Measurements from ENCODE around the gene LRP1-AS. TPM values are rescaled to one million over a fixed set of nuclear protein-coding genes. Genes with fewer than 3 reads are reported as not detected.

LRP1-AS gene
- total RNA-seq, 1 experiment from 2014 or later, result not detected

DNA sequence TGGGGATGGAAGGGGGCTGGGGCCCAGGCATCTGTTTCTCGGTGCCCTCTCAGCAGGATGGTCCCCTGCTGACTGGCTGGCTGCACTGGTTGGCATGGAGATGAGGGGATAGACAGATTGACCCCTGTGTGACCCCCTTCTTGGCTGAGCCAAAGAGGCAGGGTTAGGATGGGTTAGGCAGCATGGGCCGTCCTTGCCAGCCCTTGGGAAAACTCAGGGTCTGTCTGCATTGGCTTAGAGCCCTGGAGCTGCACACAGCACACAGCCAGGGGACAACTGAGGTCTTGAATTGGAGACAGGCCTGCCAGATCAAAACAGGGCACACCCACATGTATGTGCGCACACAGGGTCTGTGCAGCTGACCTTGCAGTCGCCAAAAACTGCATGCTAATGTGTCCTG, 11.2 kb upstream of the LRP1-AS start:
- Histone ChIP-seq H3K27ac (ENCODE audit: low read depth, low read length) (no peak overlapping the region), H2AFZ (ENCODE audit: low read depth, low read length, poor library complexity, severe bottlenecking) (no peak overlapping the region), H3K4me1 (ENCODE audit: control insufficient read depth in 1 of 2, insufficient read depth in 2 of 2, low read length in 2 of 2) (no peaks in the 10 kb centered on the region), H3K4me3 (replicated peaks in 1 of 2; ENCODE audit: low read depth in 1 of 2, low read length in 2 of 2) (no peak overlapping the region), H4K20me1 (ENCODE audit: insufficient read depth) (no peaks in the 10 kb centered on the region), H3K36me3 (ENCODE audit: control insufficient read depth in 1 of 2, insufficient read depth in 2 of 2, low read length in 2 of 2) (peaks cover 0 to 2% of the 10 kb centered on the region in 2 experiments; a peak in 1 of 4 replicates), H3K4me2 (ENCODE audit: low read length) (no peak overlapping the region), H3K9ac (ENCODE audit: low read length) (no peak overlapping the region), H3K79me2 (ENCODE audit: insufficient read depth, low read length) (no peaks in the 10 kb centered on the region), H3K27me3 (ENCODE audit: insufficient read depth, low read length) (no peaks in the 10 kb centered on the region), H3K9me3 (ENCODE audit: control insufficient read depth in 1 of 2, insufficient read depth in 1 of 2, low read depth in 1 of 2, low read length in 2 of 2) (no peaks in the 10 kb centered on the region), H3K9me2 (ENCODE audit: insufficient read depth) (no peaks in the 10 kb centered on the region)
- intact Hi-C loops (cut with micrococcal nuclease), result no loop called here
- ChIA-PET POLR2A (no interaction called here), RAD21 (ENCODE audit: low non-redundant PET in 1 of 2, low total read pairs in 2 of 2, uncharacterized antibody in 2 of 2, unreplicated experiment in 2 of 2) (no interaction called here), CTCF (no interaction called here)
- BruUV-seq (replicated peaks), result no TSS peak
- ATAC-seq, result no peak
- no peak for DNase-seq (ENCODE audit: low read depth, low spot score)
- TF ChIP-seq SP1 (IDR thresholded peaks at IDR 0.05; ENCODE audit: low read depth) (no peak), ELF1 (IDR thresholded peaks at IDR 0.05; ENCODE audit: borderline replicate concordance, low read depth) (no peak), EZH2phosphoT487 (IDR thresholded peaks at IDR 0.05; ENCODE audit: borderline replicate concordance) (no peak), CEBPB (IDR thresholded peaks at IDR 0.05; ENCODE audit: low read depth) (no peak), RAD21 (IDR thresholded peaks at IDR 0.05; ENCODE audit: low read depth) (no peak), POLR2A (IDR thresholded peaks at IDR 0.05; ENCODE audit: borderline replicate concordance, extremely low read depth, insufficient read depth, insufficient read length) (no peak), JUND (IDR thresholded peaks at IDR 0.05) (no peak), ZFX (IDR thresholded peaks at IDR 0.05) (no peak), CBX3 (IDR thresholded peaks at IDR 0.05; ENCODE audit: low read depth) (no peak), SRF (IDR thresholded peaks at IDR 0.05; ENCODE audit: low read depth) (no peak), TCF7L2 (IDR thresholded peaks at IDR 0.05; ENCODE audit: borderline replicate concordance, extremely low read depth, insufficient read depth, insufficient read length) (no peak)
- TF ChIP-seq, protein P1, sequence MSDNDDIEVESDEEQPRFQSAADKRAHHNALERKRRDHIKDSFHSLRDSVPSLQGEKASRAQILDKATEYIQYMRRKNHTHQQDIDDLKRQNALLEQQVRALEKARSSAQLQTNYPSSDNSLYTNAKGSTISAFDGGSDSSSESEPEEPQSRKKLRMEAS (IDR thresholded peaks at IDR 0.05), result no peak
- TF ChIP-seq, protein P2, sequence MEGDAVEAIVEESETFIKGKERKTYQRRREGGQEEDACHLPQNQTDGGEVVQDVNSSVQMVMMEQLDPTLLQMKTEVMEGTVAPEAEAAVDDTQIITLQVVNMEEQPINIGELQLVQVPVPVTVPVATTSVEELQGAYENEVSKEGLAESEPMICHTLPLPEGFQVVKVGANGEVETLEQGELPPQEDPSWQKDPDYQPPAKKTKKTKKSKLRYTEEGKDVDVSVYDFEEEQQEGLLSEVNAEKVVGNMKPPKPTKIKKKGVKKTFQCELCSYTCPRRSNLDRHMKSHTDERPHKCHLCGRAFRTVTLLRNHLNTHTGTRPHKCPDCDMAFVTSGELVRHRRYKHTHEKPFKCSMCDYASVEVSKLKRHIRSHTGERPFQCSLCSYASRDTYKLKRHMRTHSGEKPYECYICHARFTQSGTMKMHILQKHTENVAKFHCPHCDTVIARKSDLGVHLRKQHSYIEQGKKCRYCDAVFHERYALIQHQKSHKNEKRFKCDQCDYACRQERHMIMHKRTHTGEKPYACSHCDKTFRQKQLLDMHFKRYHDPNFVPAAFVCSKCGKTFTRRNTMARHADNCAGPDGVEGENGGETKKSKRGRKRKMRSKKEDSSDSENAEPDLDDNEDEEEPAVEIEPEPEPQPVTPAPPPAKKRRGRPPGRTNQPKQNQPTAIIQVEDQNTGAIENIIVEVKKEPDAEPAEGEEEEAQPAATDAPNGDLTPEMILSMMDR (IDR thresholded peaks at IDR 0.05 in 2 of 3, conservative IDR thresholded peaks at IDR 0.05 in 1 of 3; ENCODE audit: borderline replicate concordance in 1 of 3, insufficient read depth in 1 of 3, low read depth in 2 of 3, low read length in 2 of 3), result no peak

All from HCT116 (cell line).